ENCODE measurements around the gene LDAH. TPM values are rescaled to one million over a fixed set of nuclear protein-coding genes. Genes with fewer than 3 reads are reported as not detected.

Gene LDAH
- total and polyA plus RNA-seq, 4 experiments from 2014 or later, result 12.3 to 23.9 (median 18.8) TPM

- DNase-seq, result no peak
- Mint-ChIP-seq H3K36me3 (no peaks in the 10 kb centered on the region), H3K27ac (peak overlapping the region in 2 of 7 donors; percentile 32 to 78), H3K9me3 (no peaks in the 10 kb centered on the region), H3K27me3 (peaks cover 43 to 53% of the 10 kb centered on the region in 2 donors), H3K4me1 (peaks cover 6 to 27% (median 17%) of the 10 kb centered on the region in 4 donors), H3K4me3 (peak overlapping the region in 7 of 8 donors; percentile 52 to 91 (median 69))
- Histone ChIP-seq H3K27ac (ENCODE audit: low read depth, low read length) (no peak overlapping the region), H3K4me3 (ENCODE audit: low read length in 2 of 2) (no peak overlapping the region), H3K9me3 (ENCODE audit: control insufficient read depth in 1 of 2, low read length in 2 of 2) (no peaks in the 10 kb centered on the region), H3K27me3 (ENCODE audit: insufficient read depth, low read length) (peaks cover 44% of the 10 kb centered on the region), H3K36me3 (ENCODE audit: insufficient read depth, low read length) (no peaks in the 10 kb centered on the region), H3K4me1 (ENCODE audit: insufficient read depth, low read length) (peaks cover 22% of the 10 kb centered on the region)
- intact Hi-C loops (cut with micrococcal nuclease), result loop anchor here (5.0 kb wide), 1 partner anchor 453 kb away; no protein-coding TSS in a partner anchor
- POLR2A ChIA-PET (ENCODE audit: partially characterized antibody), result no interaction called here
- CTCF ChIA-PET (ENCODE audit: partially characterized antibody), result interaction anchor here (1.0 to 8.1 kb wide), 3 partner anchors 10 to 306 kb away, joined by 3 to 246 read pairs (median 6); no protein-coding TSS in a partner anchor
Observed at GRCh38 chr2:20664431-20665242, 158.3 kb downstream of the LDAH start.

- H3K27me3 Mint-ChIP-seq, result peaks cover 44 to 51% of the 10 kb centered on the region in 2 donors
- peaks cover 6 to 24% (median 15%) of the 10 kb centered on the region in 4 donors for H3K4me1 Mint-ChIP-seq
- intact Hi-C loops (cut with micrococcal nuclease), result loop anchor here (5.0 kb wide), 1 partner anchor 453 kb away; no protein-coding TSS in a partner anchor
- no peaks in the 10 kb centered on the region for H3K36me3 ChIP-seq (ENCODE audit: insufficient read depth, low read length)
- peak overlapping the region in 1 of 7 donors; percentile 32 for H3K27ac Mint-ChIP-seq
- ChIA-PET CTCF (ENCODE audit: partially characterized antibody) (interaction anchor here (1.0 to 8.1 kb wide), 4 partner anchors 10 to 306 kb away, joined by 3 to 246 read pairs (median 40); no protein-coding TSS in a partner anchor), POLR2A (ENCODE audit: partially characterized antibody) (no interaction called here)
- peaks cover 18% of the 10 kb centered on the region for H3K4me1 ChIP-seq (ENCODE audit: insufficient read depth, low read length)
- H3K9me3 ChIP-seq (ENCODE audit: control insufficient read depth in 1 of 2, low read length in 2 of 2), result no peaks in the 10 kb centered on the region
- DNase-seq, result no peak
- peak overlapping the region in 2 of 8 donors; percentile 52 to 62 for H3K4me3 Mint-ChIP-seq
- no peaks in the 10 kb centered on the region for H3K36me3 Mint-ChIP-seq
- no peak overlapping the region for H3K27ac ChIP-seq (ENCODE audit: low read depth, low read length)
- H3K4me3 ChIP-seq (ENCODE audit: low read length in 2 of 2), result no peak overlapping the region
- H3K9me3 Mint-ChIP-seq, result no peaks in the 10 kb centered on the region
- H3K27me3 ChIP-seq (ENCODE audit: insufficient read depth, low read length), result peaks cover 40% of the 10 kb centered on the region
Observed at GRCh38 chr2:20664071-20664390, 158.9 kb downstream of the LDAH start.

GRCh38 chr2:20663196-20664070 is 159.5 kb downstream of the LDAH start:
- H3K4me1 Mint-ChIP-seq, result peaks cover 6 to 24% (median 15%) of the 10 kb centered on the region in 4 donors
- POLR2A ChIA-PET (ENCODE audit: partially characterized antibody), result interaction anchor here (1.1 kb wide), 1 partner anchor 12 kb away, joined by 3 read pairs; the partner anchor contains the start of gene HS1BP3
- H3K27ac ChIP-seq (ENCODE audit: low read depth, low read length), result no peak overlapping the region
- intact Hi-C loops (cut with micrococcal nuclease), result loop anchor here (5.0 kb wide), 1 partner anchor 454 kb away; no protein-coding TSS in a partner anchor
- CTCF ChIA-PET (ENCODE audit: partially characterized antibody), result interaction anchor here (0.7 to 8.1 kb wide), 6 partner anchors 9 to 298 kb away, joined by 3 to 246 read pairs (median 9); partner anchors contain the start of gene HS1BP3
- peaks cover 46 to 52% of the 10 kb centered on the region in 2 donors for H3K27me3 Mint-ChIP-seq
- H3K4me3 ChIP-seq (ENCODE audit: low read length in 2 of 2), result no peak overlapping the region
- H3K36me3 Mint-ChIP-seq, result no peaks in the 10 kb centered on the region
- no peak overlapping the region for H3K4me3 Mint-ChIP-seq
- no peaks in the 10 kb centered on the region for H3K36me3 ChIP-seq (ENCODE audit: insufficient read depth, low read length)
- no peaks in the 10 kb centered on the region for H3K9me3 Mint-ChIP-seq
- DNase-seq, result no peak
- H3K9me3 ChIP-seq (ENCODE audit: control insufficient read depth in 1 of 2, low read length in 2 of 2), result no peaks in the 10 kb centered on the region
- H3K27me3 ChIP-seq (ENCODE audit: insufficient read depth, low read length), result peaks cover 34% of the 10 kb centered on the region
- H3K4me1 ChIP-seq (ENCODE audit: insufficient read depth, low read length), result peaks cover 18% of the 10 kb centered on the region
- H3K27ac Mint-ChIP-seq, result peak overlapping the region in 1 of 7 donors; percentile 32

- intact Hi-C loops (cut with micrococcal nuclease), result loop anchor here (5.0 kb wide), 1 partner anchor 455 kb away; no protein-coding TSS in a partner anchor
- Histone ChIP-seq H3K27me3 (ENCODE audit: insufficient read depth, low read length) (peaks cover 26% of the 10 kb centered on the region), H3K36me3 (ENCODE audit: insufficient read depth, low read length) (no peaks in the 10 kb centered on the region), H3K4me1 (ENCODE audit: insufficient read depth, low read length) (peaks cover 14% of the 10 kb centered on the region), H3K4me3 (ENCODE audit: low read length in 2 of 2) (no peak overlapping the region), H3K27ac (ENCODE audit: low read depth, low read length) (no peak overlapping the region), H3K9me3 (ENCODE audit: control insufficient read depth in 1 of 2, low read length in 2 of 2) (no peaks in the 10 kb centered on the region)
- H3K9me3 Mint-ChIP-seq, result no peaks in the 10 kb centered on the region
- H3K27ac Mint-ChIP-seq, result no peak overlapping the region
- H3K4me3 Mint-ChIP-seq, result no peak overlapping the region
- H3K27me3 Mint-ChIP-seq, result peaks cover 43 to 45% of the 10 kb centered on the region in 2 donors
- CTCF ChIA-PET (ENCODE audit: partially characterized antibody), result interaction anchor here (0.7 to 8.1 kb wide), 25 partner anchors 8 to 308 kb away, joined by 3 to 246 read pairs (median 6); partner anchors contain the start of genes HS1BP3 and LDAH
- H3K36me3 Mint-ChIP-seq, result no peaks in the 10 kb centered on the region
- no peak for DNase-seq
- peaks cover 4 to 16% (median 11%) of the 10 kb centered on the region in 4 donors for H3K4me1 Mint-ChIP-seq
- POLR2A ChIA-PET (ENCODE audit: partially characterized antibody), result interaction anchor here (0.7 to 1.1 kb wide), 3 partner anchors 11 to 301 kb away, joined by 3 to 5 read pairs (median 3); partner anchors contain the start of gene HS1BP3
Observed at GRCh38 chr2:20662308-20662937, 160.5 kb downstream of the LDAH start.

- no peaks in the 10 kb centered on the region for H3K36me3 ChIP-seq (ENCODE audit: insufficient read depth, low read length)
- Mint-ChIP-seq H3K9me3 (no peaks in the 10 kb centered on the region), H3K27ac (peak overlapping the region in 2 of 7 donors; percentile 25 to 29), H3K36me3 (no peaks in the 10 kb centered on the region), H3K27me3 (peaks cover 43 to 49% of the 10 kb centered on the region in 2 donors), H3K4me1 (peaks cover 4 to 16% (median 11%) of the 10 kb centered on the region in 4 donors), H3K4me3 (peak overlapping the region in 1 of 8 donors; percentile 43)
- H3K4me1 ChIP-seq (ENCODE audit: insufficient read depth, low read length), result peaks cover 14% of the 10 kb centered on the region
- no peak overlapping the region for H3K4me3 ChIP-seq (ENCODE audit: low read length in 2 of 2)
- ChIA-PET CTCF (ENCODE audit: partially characterized antibody) (interaction anchor here (0.6 to 8.1 kb wide), 41 partner anchors 11 to 655 kb away, joined by 3 to 246 read pairs (median 4); partner anchors contain the start of genes HS1BP3, LDAH and RHOB), POLR2A (ENCODE audit: partially characterized antibody) (interaction anchor here (0.7 to 2.7 kb wide), 3 partner anchors 11 to 302 kb away, joined by 3 to 27 read pairs (median 5); partner anchors contain the start of gene HS1BP3)
- peaks cover 26% of the 10 kb centered on the region for H3K27me3 ChIP-seq (ENCODE audit: insufficient read depth, low read length)
- no peaks in the 10 kb centered on the region for H3K9me3 ChIP-seq (ENCODE audit: control insufficient read depth in 1 of 2, low read length in 2 of 2)
- H3K27ac ChIP-seq (ENCODE audit: low read depth, low read length), result no peak overlapping the region
- intact Hi-C loops (cut with micrococcal nuclease), result loop anchor here (5.0 kb wide), 1 partner anchor 456 kb away; no protein-coding TSS in a partner anchor
- DNase-seq, result peak in 4 of 5 donors; percentile 64 to 69 (median 68)
Observed at GRCh38 chr2:20661421-20662307, 161.2 kb downstream of the LDAH start.

Data from CD4-positive, alpha-beta memory T cell (primary cell).